Effector CD4-positive, alpha-beta T cell (primary cell): Measurements from ENCODE around the gene LAGE3.

Source experiments
- DNase-seq: peaks from one replicate; pipeline ENCODE4 v3.0.0-alpha.2; 2020

Gene LAGE3

DNA sequence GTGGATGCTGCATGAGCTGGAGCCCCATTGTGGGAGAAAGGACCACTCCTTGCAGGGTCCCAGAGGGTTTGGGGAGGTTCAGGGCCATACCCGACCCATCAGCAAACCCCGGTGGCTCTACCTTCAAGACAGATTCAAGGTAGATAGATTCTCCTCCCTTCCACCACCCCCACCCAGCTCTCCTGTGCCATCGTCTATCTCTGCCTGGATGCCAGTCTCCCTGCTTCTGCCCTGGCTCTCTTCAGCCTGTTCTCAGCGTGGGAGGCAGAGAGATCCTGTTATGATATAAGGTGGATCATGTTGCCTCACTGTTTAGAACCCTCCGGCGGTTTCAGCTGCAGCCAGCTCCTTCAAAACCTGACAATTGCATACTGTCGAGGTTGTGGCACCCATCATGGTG lies 5.4 kb downstream of the LAGE3 start:
- DNase-seq, result no peak

DNA sequence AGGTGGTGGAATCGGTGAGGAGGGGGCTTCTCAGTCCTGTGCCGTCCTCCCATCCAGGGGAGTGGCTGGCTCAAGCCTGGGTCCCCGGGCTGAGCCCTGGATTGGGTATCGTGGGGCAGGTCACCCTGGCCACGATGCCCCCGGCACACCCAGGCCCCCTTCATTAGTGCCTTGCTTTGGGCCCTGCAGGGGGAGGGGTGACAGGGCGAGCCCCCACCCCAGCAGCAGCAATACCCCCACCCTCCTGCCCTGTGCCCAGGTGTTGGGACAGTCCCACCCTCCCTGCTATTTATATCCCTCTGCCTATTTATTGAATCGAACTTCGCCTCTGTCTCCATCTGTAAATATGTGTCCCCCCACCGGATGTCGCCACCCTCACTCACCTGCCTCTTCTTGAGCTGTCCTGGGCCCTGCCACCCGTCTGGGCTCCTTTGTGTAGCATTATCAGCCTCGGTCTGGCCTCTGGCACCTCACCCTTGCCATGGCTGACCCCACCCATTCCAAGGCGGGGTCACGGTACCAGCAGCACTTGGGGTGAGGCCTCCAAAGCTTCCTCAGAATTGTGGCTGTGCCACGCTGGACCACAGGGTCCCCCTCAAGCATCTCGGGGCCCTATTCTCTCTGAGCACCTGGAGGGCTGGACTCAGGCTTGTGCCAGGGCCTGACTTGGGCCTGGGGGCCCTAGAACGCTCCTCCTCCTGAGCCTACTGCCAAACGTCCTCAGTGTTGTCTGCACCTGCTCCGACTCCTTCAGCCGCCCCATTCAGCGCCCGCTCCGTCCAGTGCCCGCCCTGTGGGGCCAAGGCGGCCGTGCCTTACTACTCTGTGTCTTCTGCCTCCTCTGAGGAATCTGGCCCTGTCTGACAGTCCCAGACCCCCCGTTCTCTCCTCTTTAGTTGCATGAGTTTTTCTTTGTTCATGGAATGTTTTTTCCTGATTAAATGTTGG lies 6.1 kb downstream of the LAGE3 start:
- DNase-seq, result no peak

- DNase-seq, result no peak
Observed at GRCh38 chrX:154471839-154472684, 7.0 kb downstream of the LAGE3 start.

GRCh38 chrX:154470914-154471568 lies 8.0 kb downstream of the LAGE3 start:
- DNase-seq, result no peak

- no peak for DNase-seq
Observed at GRCh38 chrX:154470434-154470833, 8.6 kb downstream of the LAGE3 start.

- no peak for DNase-seq
Observed at GRCh38 chrX:154469880-154470279, 9.2 kb downstream of the LAGE3 start.

DNA sequence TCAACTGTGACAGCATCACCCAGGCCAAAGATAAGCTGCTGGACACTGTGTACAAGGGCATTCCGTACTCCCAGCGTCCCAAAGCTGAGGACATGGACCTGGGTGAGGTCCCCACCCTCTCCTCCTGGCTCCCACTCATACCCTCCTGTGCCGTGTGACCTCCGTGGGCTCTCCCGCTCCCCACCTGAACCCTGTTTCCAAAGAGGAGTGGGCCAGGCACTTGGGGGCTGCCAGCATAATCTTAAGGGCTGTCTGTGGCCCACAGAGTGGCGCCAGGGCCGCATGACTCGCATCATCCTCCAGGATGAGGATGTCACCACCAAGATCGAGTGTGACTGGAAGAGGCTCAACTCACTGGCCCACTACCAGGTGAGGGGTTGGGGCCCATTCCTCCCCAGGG lies 10.0 kb downstream of the LAGE3 start:
- no peak for DNase-seq

GRCh38 chrX:154468217-154468616 lies 10.9 kb downstream of the LAGE3 start:
- DNase-seq, result no peak

- DNase-seq, result no peak
Observed at GRCh38 chrX:154467556-154467955, 11.5 kb downstream of the LAGE3 start.

GRCh38 chrX:154466907-154467306 lies 12.2 kb downstream of the LAGE3 start:
- no peak for DNase-seq

DNA sequence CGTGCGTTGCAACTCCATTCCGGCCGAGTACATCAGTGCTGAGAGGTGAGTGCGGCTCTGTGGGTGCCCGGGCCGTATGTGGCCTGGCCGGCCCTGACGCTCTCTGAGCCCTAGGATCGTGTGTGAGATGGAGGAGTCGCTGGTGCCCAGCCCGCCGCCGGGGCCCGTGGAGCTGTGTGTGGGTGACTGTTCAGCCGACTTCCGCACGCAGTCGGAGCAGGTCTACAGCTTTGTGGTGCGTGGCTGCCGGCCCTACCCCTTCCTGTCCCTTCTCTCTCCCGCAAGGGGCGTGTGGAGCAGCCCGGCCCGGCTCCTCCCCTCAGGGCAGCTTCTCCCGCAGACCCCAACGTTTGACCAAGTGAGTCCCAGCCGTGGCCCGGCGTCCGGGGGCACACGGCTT lies 13.0 kb downstream of the LAGE3 start:
- DNase-seq, result no peak

- no peak for DNase-seq
Observed at GRCh38 chrX:154465601-154466000, 13.5 kb downstream of the LAGE3 start.

DNA sequence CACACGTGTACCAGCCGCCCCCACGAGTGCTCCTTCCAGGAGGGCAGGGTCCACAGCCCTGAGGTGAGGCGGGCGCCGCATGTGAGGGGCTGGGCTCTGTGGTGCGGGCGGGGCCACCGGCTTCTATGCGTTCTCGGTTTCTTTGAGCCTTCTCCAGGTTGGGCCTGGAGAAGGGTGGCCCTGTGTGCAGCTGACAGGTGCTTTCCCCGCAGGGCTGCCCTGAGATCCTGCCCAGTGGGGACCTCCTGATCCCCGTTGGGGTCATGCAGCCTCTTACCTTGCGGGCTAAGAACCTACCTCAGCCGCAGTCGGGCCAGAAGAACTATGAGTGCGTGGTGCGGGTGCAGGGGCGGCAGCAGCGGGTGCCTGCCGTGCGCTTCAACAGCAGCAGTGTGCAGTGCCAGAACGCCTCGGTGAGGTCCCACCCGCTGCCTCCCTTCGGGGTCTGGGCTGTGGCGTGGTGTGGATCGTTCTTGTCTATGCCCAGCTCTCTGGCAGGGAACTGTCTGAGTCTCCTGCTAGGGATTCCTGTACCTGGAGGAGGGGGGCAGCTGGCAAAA lies 14.2 kb downstream of the LAGE3 start:
- DNase-seq, result no peak

GRCh38 chrX:154463611-154464220 lies 15.4 kb downstream of the LAGE3 start:
- DNase-seq, result no peak

- DNase-seq, result no peak
Observed at GRCh38 chrX:154462396-154462795, 16.7 kb downstream of the LAGE3 start.

DNA sequence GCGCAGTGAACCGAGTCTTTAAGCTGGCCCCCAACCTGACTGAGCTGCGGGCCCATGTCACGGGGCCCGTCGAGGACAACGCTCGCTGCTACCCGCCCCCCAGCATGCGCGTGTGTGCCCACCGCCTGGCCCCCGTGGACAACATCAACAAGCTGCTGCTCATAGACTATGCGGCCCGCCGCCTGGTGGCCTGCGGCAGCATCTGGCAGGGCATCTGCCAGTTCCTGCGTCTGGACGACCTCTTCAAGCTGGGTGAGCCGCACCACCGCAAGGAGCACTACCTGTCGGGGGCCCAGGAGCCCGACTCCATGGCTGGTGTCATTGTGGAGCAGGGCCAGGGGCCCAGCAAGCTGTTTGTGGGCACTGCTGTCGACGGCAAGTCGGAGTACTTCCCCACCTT lies 18.8 kb downstream of the LAGE3 start:
- no peak for DNase-seq

DNA sequence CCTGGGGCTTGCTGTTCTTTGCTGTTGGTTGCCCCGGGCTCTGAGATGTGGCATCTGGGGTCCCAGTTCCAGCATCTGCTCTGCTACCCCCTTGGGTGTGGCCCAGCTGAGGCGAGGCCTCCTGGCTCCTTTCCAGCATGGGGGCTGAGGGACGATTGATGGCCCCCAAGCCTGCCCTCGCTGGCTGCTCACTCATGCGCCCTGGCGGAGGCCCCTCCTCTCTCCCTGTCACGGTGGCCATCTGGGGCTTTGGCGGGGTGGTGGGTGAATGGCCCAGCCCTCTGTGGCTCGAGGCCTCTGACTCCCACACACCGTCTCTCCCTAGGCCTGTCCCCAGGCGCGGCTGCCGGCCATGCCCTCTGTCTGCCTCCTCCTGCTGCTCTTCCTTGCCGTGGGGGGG lies 19.2 kb downstream of the LAGE3 start:
- DNase-seq, result no peak

DNA sequence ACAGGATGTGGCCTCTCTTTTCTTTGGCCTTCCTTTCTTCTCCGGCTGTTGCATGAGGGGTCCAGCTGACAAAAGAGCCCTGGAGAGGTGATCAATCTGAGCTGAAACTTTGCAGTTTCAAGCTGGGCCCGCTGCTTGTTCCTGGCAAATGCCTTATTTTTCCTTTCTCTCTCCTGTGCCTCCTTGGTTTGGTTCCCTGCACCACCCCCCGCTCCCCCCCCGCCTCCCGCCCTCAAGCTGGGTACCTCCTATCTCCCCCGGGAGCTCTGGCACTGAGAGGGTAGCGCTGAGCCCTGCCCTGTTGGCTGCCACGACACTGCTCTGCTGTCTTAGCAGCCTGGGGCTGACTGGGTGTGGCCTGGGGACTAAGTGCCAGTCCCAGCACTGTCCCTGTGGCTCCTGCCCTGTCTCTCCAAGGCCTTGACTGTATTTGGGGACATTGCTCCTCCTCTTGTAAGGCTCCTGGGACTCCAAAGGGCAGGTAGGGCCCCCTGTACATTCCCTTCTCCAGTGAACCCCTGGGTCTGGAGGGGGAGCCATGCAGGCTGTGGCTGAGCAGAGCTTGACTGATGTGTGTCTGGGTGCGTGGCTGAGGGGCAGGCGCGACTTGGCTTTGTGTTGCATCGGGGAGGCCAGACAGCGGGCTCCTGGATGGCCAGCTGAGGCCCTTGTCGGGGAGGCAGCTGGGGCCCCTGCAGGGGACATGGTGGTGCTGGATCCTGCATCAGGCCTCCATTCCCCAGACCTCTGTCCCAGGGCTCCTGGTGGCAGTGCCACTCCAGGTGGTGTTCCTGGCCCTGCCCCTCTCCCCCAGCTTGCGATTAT lies 19.9 kb downstream of the LAGE3 start:
- no peak for DNase-seq

DNA sequence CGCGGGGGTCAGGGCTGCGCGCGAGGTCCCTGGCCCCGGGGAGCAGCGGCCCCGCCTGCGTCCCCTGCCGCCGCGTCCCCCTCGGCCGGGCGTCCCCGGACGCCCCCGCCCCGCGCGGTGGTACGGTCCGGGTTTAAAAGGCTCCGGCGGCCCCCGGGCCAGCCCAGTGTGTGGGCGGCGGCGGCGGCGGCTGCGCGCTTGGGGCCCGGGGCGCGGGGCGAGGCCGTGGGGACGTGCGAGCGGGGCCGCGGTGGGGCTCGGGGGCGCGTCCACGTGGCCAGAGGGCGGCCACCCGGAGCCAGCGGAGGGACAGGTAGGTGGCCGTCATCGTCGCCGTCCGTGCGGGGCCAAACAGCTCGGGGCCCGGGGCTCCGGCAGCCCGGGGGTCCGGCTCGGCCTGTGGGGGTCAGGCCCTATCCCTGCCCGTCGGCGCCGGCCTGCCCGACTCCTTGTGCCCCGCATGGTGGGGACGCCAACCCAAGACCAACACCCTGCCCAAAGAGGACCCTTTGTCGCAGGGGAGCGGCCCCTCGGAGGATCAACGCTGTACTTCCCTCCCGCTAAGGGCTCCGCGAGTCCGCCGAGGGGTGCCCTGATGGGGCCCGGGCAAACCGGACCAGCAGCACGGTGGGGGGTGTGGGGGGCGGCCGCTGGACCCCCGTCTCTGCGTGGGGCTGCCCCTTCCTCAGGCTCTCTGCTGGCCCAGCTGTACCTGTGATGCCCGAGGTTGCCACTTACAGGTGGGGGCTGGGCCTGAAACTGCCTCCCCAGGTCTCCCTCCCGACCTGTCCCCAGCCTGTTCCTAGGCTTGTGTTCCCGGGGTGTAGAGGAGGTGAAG lies 20.7 kb downstream of the LAGE3 start, which contains the start of gene PLXNA3:
PLXNA3 (plus strand) TSS at position 166 of the 838 bp plus-strand sequence. CDS start 1,903 bp downstream, outside the sequence.
- peak; percentile 60 for DNase-seq

DNA sequence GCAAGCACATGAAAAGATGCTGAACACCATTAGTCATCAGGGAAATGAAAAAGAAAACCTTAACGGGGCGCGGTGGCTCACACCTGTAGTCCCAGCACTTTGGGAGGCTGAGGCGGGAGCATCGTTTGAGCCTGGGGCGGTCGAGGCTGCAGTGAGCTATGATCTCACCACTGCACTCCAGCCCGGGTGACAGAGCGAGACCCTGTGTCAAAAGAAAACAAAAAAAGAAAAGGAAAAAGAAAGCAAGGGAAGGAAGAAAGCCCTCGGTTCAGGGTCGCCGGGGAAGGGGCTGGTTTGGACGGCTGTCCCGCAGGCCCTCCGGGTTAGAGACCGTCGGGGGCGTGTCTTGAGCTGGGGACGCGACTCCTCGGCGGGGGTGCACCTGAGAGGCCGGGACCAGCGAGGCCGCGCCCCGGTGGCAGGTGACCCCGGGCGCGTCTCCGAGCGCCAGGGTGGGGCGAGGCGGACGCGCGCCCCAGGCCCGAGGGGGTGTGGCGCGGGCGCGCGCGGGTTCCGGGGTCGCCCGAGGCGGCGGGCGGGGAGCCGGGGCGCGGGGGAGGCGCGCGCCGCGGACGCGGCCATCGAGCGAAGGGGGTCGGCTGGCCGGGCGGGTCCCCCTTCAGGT lies 21.5 kb downstream of the LAGE3 start:
- peak; percentile 40 for DNase-seq
